Trophoblast cell (in vitro differentiated cells and primary cell): ENCODE data around the gene TASOR.

Experiments used
- DNase-seq, 2 donors: peaks; one replicate each; pipeline ENCODE4 v3.0.0-alpha.2; 2016
- H2AFZ ChIP-seq: 2 replicates; pipeline ENCODE4 v1.6.1; 2013; ENCODE audit warnings: low read length, moderate library complexity, mild to moderate bottlenecking; ENCODE audit not compliant: insufficient read depth, poor library complexity
- H2AK5ac ChIP-seq: 2 replicates; pipeline ENCODE4 v1.6.1; 2013; ENCODE audit warnings: mild to moderate bottlenecking, low read length
- H2BK120ac ChIP-seq: 2 replicates; pipeline ENCODE4 v1.6.1; 2013; ENCODE audit warnings: low read length, mild to moderate bottlenecking, moderate library complexity; ENCODE audit not compliant: insufficient read depth, poor library complexity
- H2BK12ac ChIP-seq: 2 replicates; pipeline ENCODE4 v1.6.1; 2013; ENCODE audit warnings: mild to moderate bottlenecking, low read length, moderate library complexity
- H2BK5ac ChIP-seq: 2 replicates; pipeline ENCODE4 v1.6.1; 2013; ENCODE audit warnings: low read length, low read depth, moderate library complexity, mild to moderate bottlenecking; ENCODE audit not compliant: poor library complexity
- H3K14ac ChIP-seq: 2 replicates; pipeline ENCODE4 v1.6.1; 2013; ENCODE audit warnings: mild to moderate bottlenecking, low read length
- H3K18ac ChIP-seq: 2 replicates; pipeline ENCODE4 v1.6.1; 2013; ENCODE audit warnings: mild to moderate bottlenecking, low read length
- H3K23ac ChIP-seq: 2 replicates; pipeline ENCODE4 v1.6.1; 2013; ENCODE audit warnings: low read length
- H3K27ac ChIP-seq: 2 replicates; pipeline ENCODE4 v1.5.1; 2013; ENCODE audit warnings: low read depth, mild to moderate bottlenecking, inconsistent platforms, low read length, moderate library complexity
- H3K27me3 ChIP-seq: 2 replicates; pipeline ENCODE4 v1.6.1; 2013; ENCODE audit warnings: inconsistent platforms, mild to moderate bottlenecking, low read length, moderate library complexity; ENCODE audit not compliant: insufficient read depth
- H3K36me3 ChIP-seq, 2 experiments: 1 replicate in 1 of 2; 2 replicates in 1 of 2; pipeline ENCODE4 v1.6.1; 2013; ENCODE audit warnings: low read length in 2 of 2, mild to moderate bottlenecking in 2 of 2, moderate library complexity in 1 of 2; ENCODE audit not compliant: insufficient read depth in 2 of 2, control insufficient read depth in 1 of 2
- H3K4ac ChIP-seq: 2 replicates; pipeline ENCODE4 v1.6.1; 2013; ENCODE audit warnings: low read depth, mild to moderate bottlenecking, low read length, moderate library complexity
- H3K4me1 ChIP-seq, 2 experiments: 1 replicate in 1 of 2; 2 replicates in 1 of 2; pipeline ENCODE4 v1.6.1; 2013; ENCODE audit warnings: low read length in 2 of 2, mild to moderate bottlenecking in 2 of 2, moderate library complexity in 1 of 2; ENCODE audit not compliant: insufficient read depth in 2 of 2, control insufficient read depth in 1 of 2
- H3K4me2 ChIP-seq: 2 replicates; pipeline ENCODE4 v1.6.1; 2013; ENCODE audit warnings: inconsistent platforms, mild to moderate bottlenecking, low read length, moderate library complexity
- H3K4me3 ChIP-seq: 2 replicates; pipeline ENCODE4 v1.5.1; 2013; ENCODE audit warnings: mild to moderate bottlenecking, low read depth, low read length, inconsistent platforms
- H3K79me1 ChIP-seq: one replicate; pipeline ENCODE4 v1.6.1; 2013; ENCODE audit warnings: low read length
- H3K79me2 ChIP-seq: 2 replicates; pipeline ENCODE4 v1.6.1; 2013; ENCODE audit warnings: low read length, mild to moderate bottlenecking; ENCODE audit not compliant: control insufficient read depth, insufficient read depth, poor library complexity
- H3K9ac ChIP-seq: 2 replicates; pipeline ENCODE4 v1.6.1; 2013; ENCODE audit warnings: mild to moderate bottlenecking, low read length
- H3K9me3 ChIP-seq: 2 replicates; pipeline ENCODE4 v1.6.1; 2013; ENCODE audit warnings: low read depth, mild to moderate bottlenecking, control low read depth, inconsistent platforms, low read length; ENCODE audit not compliant: insufficient read depth
- H4K12ac ChIP-seq: 2 replicates; pipeline ENCODE4 v1.6.1; 2013; ENCODE audit warnings: low read depth, mild to moderate bottlenecking, low read length, moderate library complexity
- H4K8ac ChIP-seq: 2 replicates; pipeline ENCODE4 v1.6.1; 2013; ENCODE audit warnings: low read depth, mild to moderate bottlenecking, low read length, moderate library complexity
- H4K91ac ChIP-seq: one replicate; pipeline ENCODE4 v1.6.1; 2013; ENCODE audit warnings: low read depth, mild to moderate bottlenecking, low read length, moderate library complexity
- WGBS: extraction: QIAGEN DNeasy Blood & Tissue Kit; methylation state at CpG from one replicate; pipeline ENCODE4 v1.1.7; 2013; ENCODE audit warnings: missing lambda C conversion rate; ENCODE audit not compliant: insufficient read length, insufficient coverage; ENCODE audit errors: extremely low coverage; 5-methylcytosine and 5-hydroxymethylcytosine counted together

Gene TASOR

DNA sequence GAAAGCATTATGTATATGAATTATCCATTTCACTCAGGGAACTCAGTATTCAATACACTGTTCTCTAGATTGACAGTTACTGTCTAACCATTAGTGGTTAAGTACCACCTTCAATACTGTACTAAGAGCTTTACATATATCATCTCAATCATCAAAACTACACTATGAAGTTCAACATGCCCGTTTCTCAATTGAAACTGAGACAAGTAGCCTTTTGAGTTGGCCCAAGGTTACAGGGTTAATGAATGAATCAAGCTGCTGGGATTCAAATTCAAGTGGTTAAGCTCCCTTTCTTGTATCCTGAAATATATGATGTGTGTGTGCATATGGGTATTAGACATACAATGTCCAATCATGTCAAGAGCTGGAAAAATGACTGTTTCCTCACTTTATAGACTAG lies 5.8 kb downstream of the TASOR start:
- WGBS: no CpG with 5 or more reads among the region's 1 CpG
- H4K8ac ChIP-seq: no peak overlapping the region
- H2AFZ ChIP-seq: no peak overlapping the region

GRCh38 chr3:56673781-56674457 lies 9.1 kb downstream of the TASOR start:
- H2BK120ac ChIP-seq: no peak overlapping the region
- DNase-seq: peak; percentile 50 to 94
- H3K27me3 ChIP-seq: no peaks in the 10 kb centered on the region
- H3K79me1 ChIP-seq: no peaks in the 10 kb centered on the region
- H2BK12ac ChIP-seq: no peak overlapping the region
- WGBS: no CpG with 5 or more reads among the region's 2 CpGs
- H3K23ac ChIP-seq: no peak overlapping the region
- H4K8ac ChIP-seq: no peak overlapping the region
- no peak overlapping the region for H3K4ac ChIP-seq
- H3K79me2 ChIP-seq: no peaks in the 10 kb centered on the region
- H3K27ac ChIP-seq: no peak overlapping the region
- H3K14ac ChIP-seq: no peak overlapping the region
- no peak overlapping the region for H4K91ac ChIP-seq
- H2AK5ac ChIP-seq: no peak overlapping the region
- no peak overlapping the region for H3K9ac ChIP-seq
- H2BK5ac ChIP-seq: no peak overlapping the region
- peaks cover 14 to 16% of the 10 kb centered on the region in 2 experiments for H3K36me3 ChIP-seq
- no peak overlapping the region for H2AFZ ChIP-seq
- no peak overlapping the region for H3K4me2 ChIP-seq
- H3K18ac ChIP-seq: no peak overlapping the region
- H3K4me3 ChIP-seq: no peak overlapping the region
- H4K12ac ChIP-seq: no peak overlapping the region
- no peaks in the 10 kb centered on the region for H3K4me1 ChIP-seq
- H3K9me3 ChIP-seq: no peaks in the 10 kb centered on the region

More for the DNA sequence above, 5.8 kb downstream of the TASOR start:
- Histone ChIP-seq H3K18ac (no peak overlapping the region), H2AK5ac (no peak overlapping the region), H3K79me1 (peaks cover 1% of the 10 kb centered on the region), H3K9me3 (no peaks in the 10 kb centered on the region), H3K27me3 (no peaks in the 10 kb centered on the region), H3K36me3 (peaks cover 3% of the 10 kb centered on the region in 2 experiments), H4K91ac (no peak overlapping the region), H2BK120ac (no peak overlapping the region), H3K4ac (no peak overlapping the region), H3K27ac (no peak overlapping the region), H3K9ac (no peak overlapping the region), H4K12ac (no peak overlapping the region), H2BK5ac (no peak overlapping the region), H2BK12ac (no peak overlapping the region), H3K4me2 (no peak overlapping the region), H3K23ac (no peak overlapping the region), H3K14ac (no peak overlapping the region), H3K79me2 (peaks cover 2% of the 10 kb centered on the region), H3K4me3 (no peak overlapping the region), H3K4me1 (no peaks in the 10 kb centered on the region)
- no peak for DNase-seq

GRCh38 chr3:56667973-56668579 lies 15.0 kb downstream of the TASOR start:
- no CpG with 5 or more reads among the region's 3 CpGs for WGBS
- H3K4ac ChIP-seq: no peak overlapping the region
- no peak overlapping the region for H3K23ac ChIP-seq
- no peak overlapping the region for H3K27ac ChIP-seq
- H3K4me2 ChIP-seq: no peak overlapping the region
- H3K9me3 ChIP-seq: no peaks in the 10 kb centered on the region
- no peaks in the 10 kb centered on the region for H3K79me2 ChIP-seq
- no peak overlapping the region for H2BK120ac ChIP-seq
- H2BK12ac ChIP-seq: no peak overlapping the region
- no peak overlapping the region for H2AFZ ChIP-seq
- H3K18ac ChIP-seq: no peak overlapping the region
- H3K79me1 ChIP-seq: no peaks in the 10 kb centered on the region
- DNase-seq: peak in 1 of 2 donors; percentile 11
- H2BK5ac ChIP-seq: no peak overlapping the region
- H3K36me3 ChIP-seq: peaks cover 24 to 30% of the 10 kb centered on the region in 2 experiments
- H3K27me3 ChIP-seq: no peaks in the 10 kb centered on the region
- no peak overlapping the region for H4K12ac ChIP-seq
- no peak overlapping the region for H2AK5ac ChIP-seq
- H3K4me3 ChIP-seq: no peak overlapping the region
- no peak overlapping the region for H4K8ac ChIP-seq
- no peak overlapping the region for H3K14ac ChIP-seq
- H3K9ac ChIP-seq: no peak overlapping the region
- H4K91ac ChIP-seq: no peak overlapping the region
- no peaks in the 10 kb centered on the region for H3K4me1 ChIP-seq

DNA sequence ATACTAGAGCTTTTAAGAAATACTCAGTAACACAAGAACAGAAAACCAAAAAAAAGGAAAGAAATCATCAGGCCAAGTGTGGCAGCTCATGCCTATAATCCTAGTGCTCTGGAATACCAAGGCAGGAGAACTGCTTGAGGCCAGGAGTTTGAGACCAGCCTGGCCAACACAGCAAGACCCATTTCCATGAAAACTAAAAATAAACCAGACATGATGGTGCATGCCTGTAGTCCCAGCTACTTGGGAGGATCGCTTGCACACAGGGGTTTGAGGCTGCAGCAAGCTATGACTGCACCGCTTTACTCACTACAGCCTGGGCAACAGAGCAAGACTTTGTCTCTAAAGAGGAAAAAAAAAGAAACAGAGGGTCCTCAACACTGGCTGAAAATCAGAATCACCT lies 18.2 kb downstream of the TASOR start:
- Histone ChIP-seq H3K4me3 (no peak overlapping the region), H3K23ac (no peak overlapping the region), H3K18ac (no peak overlapping the region), H3K27ac (no peak overlapping the region), H3K4ac (no peak overlapping the region), H3K79me1 (no peaks in the 10 kb centered on the region), H3K27me3 (no peaks in the 10 kb centered on the region), H2BK5ac (no peak overlapping the region), H2BK12ac (no peak overlapping the region), H3K79me2 (no peaks in the 10 kb centered on the region), H2BK120ac (no peak overlapping the region), H2AK5ac (no peak overlapping the region), H3K4me2 (no peak overlapping the region), H3K36me3 (peaks cover 26 to 30% of the 10 kb centered on the region in 2 experiments), H4K91ac (no peak overlapping the region), H4K8ac (no peak overlapping the region), H3K4me1 (no peaks in the 10 kb centered on the region), H2AFZ (no peak overlapping the region), H3K14ac (no peak overlapping the region), H3K9ac (no peak overlapping the region), H4K12ac (no peak overlapping the region), H3K9me3 (no peaks in the 10 kb centered on the region)
- no peak for DNase-seq
- WGBS: no CpG with 5 or more reads among the region's 2 CpGs
